Osteoblast (primary cell): ENCODE data around the gene FAM219A. TPM values are rescaled to one million over a fixed set of nuclear protein-coding genes. Genes with fewer than 3 reads are reported as not detected.

ENCODE experiments used
- DNase-seq: peaks from one replicate; pipeline ENCODE4 v3.0.0; 2011; ENCODE audit warnings: low spot score, mixed read lengths; ENCODE audit not compliant: insufficient read length; ENCODE audit errors: missing footprints
- H2AFZ ChIP-seq: 2 replicates; pipeline ENCODE4 v1.6.0; 2011; ENCODE audit warnings: mild to moderate bottlenecking, low read length
- H3K27ac ChIP-seq: 2 replicates; pipeline ENCODE4 v1.5.1; 2011; ENCODE audit warnings: mild to moderate bottlenecking, low read depth, low read length, moderate library complexity
- H3K27me3 ChIP-seq: 2 replicates; pipeline ENCODE4 v1.6.0; 2012; ENCODE audit warnings: mild to moderate bottlenecking, control low read depth, inconsistent platforms, low read length, moderate library complexity; ENCODE audit not compliant: insufficient read depth
- H3K36me3 ChIP-seq: 2 replicates; pipeline ENCODE4 v1.5.1; 2011; ENCODE audit warnings: mild to moderate bottlenecking, low read length, control low read depth, moderate library complexity; ENCODE audit not compliant: insufficient read depth
- H3K4me1 ChIP-seq: 2 replicates; pipeline ENCODE4 v1.5.1; 2011; ENCODE audit warnings: mild to moderate bottlenecking, low read length, control low read depth, moderate library complexity; ENCODE audit not compliant: insufficient read depth
- H3K4me2 ChIP-seq: 2 replicates; pipeline ENCODE4 v1.6.0; 2011; ENCODE audit warnings: mild to moderate bottlenecking, low read length; ENCODE audit not compliant: insufficient read depth
- H3K4me3 ChIP-seq: fragments of 200-600 bp; sonication (generic); 3 replicates; pipeline ENCODE4 v1.5.1; 2012; ENCODE audit warnings: mild to moderate bottlenecking, low read length, inconsistent platforms; ENCODE audit not compliant: insufficient read depth
- H3K79me2 ChIP-seq: 2 replicates; pipeline ENCODE4 v1.6.0; 2012; ENCODE audit warnings: mild to moderate bottlenecking, low read length, control low read depth, inconsistent platforms; ENCODE audit not compliant: insufficient read depth
- H3K9me3 ChIP-seq: 2 replicates; pipeline ENCODE4 v1.5.1; 2011; ENCODE audit warnings: low read depth, low read length, control low read depth
- H4K20me1 ChIP-seq: 2 replicates; pipeline ENCODE4 v1.6.0; 2012; ENCODE audit warnings: mild to moderate bottlenecking, low read length, control low read depth; ENCODE audit not compliant: insufficient read depth
- total RNA-seq: library from RNA; depleted of rRNA; stranded (reverse); fragments of >200 nt; gene quantifications from 2 replicates; pipeline ENCODE4 v1.2.3, GENCODE V29; 2012
- TF ChIP-seq, protein P1 (sequence below): IDR thresholded peaks from 2 replicates; pipeline ENCODE4 v1.5.1; 2011; ENCODE audit warnings: mild to moderate bottlenecking, low read depth, low read length, moderate library complexity; ENCODE audit errors: extremely low read depth

The FAM219A gene
- total RNA-seq, 1 donor, result 9.4 TPM

DNA sequence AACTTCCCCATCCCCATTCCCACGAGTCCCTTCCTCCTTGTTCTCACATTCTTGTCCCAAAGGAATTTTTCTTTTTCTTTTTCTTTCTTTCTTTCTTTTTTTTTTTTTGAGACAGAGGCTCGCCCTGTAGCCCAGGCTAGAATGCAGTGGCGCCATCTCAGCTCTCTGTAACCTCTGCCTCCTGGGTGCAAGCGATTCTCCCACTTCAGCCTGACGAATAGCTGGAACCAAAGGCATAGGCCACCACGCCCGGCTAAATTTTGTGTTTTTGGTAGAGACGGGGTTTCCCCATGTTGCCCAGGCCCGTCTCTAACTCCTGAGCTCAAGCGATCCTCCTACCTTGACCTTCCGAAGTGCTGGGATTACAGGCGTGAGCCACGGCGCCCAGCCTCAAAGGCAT, 986 bp upstream of the FAM219A start:
- TF ChIP-seq, protein P1, sequence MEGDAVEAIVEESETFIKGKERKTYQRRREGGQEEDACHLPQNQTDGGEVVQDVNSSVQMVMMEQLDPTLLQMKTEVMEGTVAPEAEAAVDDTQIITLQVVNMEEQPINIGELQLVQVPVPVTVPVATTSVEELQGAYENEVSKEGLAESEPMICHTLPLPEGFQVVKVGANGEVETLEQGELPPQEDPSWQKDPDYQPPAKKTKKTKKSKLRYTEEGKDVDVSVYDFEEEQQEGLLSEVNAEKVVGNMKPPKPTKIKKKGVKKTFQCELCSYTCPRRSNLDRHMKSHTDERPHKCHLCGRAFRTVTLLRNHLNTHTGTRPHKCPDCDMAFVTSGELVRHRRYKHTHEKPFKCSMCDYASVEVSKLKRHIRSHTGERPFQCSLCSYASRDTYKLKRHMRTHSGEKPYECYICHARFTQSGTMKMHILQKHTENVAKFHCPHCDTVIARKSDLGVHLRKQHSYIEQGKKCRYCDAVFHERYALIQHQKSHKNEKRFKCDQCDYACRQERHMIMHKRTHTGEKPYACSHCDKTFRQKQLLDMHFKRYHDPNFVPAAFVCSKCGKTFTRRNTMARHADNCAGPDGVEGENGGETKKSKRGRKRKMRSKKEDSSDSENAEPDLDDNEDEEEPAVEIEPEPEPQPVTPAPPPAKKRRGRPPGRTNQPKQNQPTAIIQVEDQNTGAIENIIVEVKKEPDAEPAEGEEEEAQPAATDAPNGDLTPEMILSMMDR, result no peak
- Histone ChIP-seq H2AFZ (no peak overlapping the region), H3K9me3 (no peaks in the 10 kb centered on the region), H3K4me2 (no peak overlapping the region), H4K20me1 (peaks cover 19% of the 10 kb centered on the region), H3K4me3 (no peak overlapping the region), H3K36me3 (no peaks in the 10 kb centered on the region), H3K79me2 (peaks cover 31% of the 10 kb centered on the region), H3K4me1 (peaks cover 34% of the 10 kb centered on the region), H3K27me3 (peaks cover 20% of the 10 kb centered on the region), H3K27ac (no peak overlapping the region)
- DNase-seq, result no peak

DNA sequence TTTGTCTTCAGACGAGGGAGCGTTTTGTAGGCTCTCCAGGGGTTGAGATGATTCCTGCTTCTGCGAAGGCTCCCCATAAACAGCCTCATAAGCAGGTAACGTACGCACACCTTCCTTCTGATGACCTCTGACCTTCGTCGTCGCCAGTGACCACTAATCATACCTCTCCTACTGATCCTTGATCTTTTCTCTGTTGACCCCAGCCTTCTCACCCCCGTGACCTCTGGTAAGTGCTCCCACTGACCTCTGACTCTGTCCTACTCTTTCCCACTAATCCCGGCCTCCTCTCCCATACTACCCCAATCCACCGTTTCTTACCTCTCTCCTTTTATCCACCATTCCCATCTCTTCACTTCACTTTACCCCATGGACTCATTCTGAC, 580 bp upstream of the FAM219A start:
- H2AFZ ChIP-seq, result peak overlapping the region; percentile 98
- TF ChIP-seq, protein P1, result no peak
- H3K4me3 ChIP-seq, result peak overlapping the region; percentile 71
- peaks cover 33% of the 10 kb centered on the region for H3K4me1 ChIP-seq
- H3K27me3 ChIP-seq, result peaks cover 20% of the 10 kb centered on the region
- no peaks in the 10 kb centered on the region for H3K9me3 ChIP-seq
- H3K36me3 ChIP-seq, result no peaks in the 10 kb centered on the region
- H4K20me1 ChIP-seq, result peaks cover 22% of the 10 kb centered on the region
- peaks cover 33% of the 10 kb centered on the region for H3K79me2 ChIP-seq
- peak overlapping the region; percentile 95 for H3K4me2 ChIP-seq
- no peak for DNase-seq
- H3K27ac ChIP-seq, result no peak overlapping the region

DNA sequence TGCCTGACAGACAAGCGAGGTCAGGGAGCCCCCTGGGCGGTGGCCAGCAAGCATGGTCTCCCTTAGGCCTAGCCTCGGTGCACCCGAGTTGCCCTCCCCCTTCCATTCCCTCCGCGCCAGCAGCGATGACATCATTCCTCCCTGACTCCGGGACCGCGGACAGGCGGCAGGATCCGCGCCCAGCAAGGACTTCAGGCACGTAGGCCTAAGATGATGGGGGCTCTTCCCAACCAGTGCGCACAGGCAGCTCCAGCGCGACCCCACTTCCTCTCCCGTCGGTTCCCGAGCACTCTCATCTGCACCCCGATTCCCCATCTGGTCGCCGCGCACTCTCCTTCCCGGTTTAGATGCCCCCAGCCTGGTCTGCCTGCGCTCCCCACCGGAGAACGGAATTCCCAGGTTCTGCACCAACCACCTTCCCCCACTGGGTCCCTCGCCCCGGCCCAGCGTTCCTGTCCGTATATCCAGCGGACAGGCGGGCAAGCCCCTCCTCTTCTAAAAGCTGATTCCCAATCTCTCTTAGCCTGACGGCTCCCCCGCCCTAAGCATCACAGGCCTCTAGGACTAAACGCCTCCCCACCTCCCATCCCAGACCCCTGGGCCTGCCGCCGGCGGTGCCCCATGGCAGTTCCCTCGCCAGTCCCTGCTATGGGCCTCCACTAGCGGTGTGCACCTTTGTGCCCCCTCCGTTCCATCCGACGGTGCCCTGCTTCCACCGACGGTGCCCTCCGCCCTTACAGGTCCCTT, 931 bp downstream of the FAM219A start:
- Histone ChIP-seq H3K36me3 (no peaks in the 10 kb centered on the region), H2AFZ (peak overlapping the region; percentile 90), H3K4me1 (peaks cover 21% of the 10 kb centered on the region), H3K27ac (peak overlapping the region; percentile 79), H4K20me1 (peaks cover 37% of the 10 kb centered on the region), H3K9me3 (no peaks in the 10 kb centered on the region), H3K27me3 (peaks cover 20% of the 10 kb centered on the region), H3K79me2 (peaks cover 49% of the 10 kb centered on the region), H3K4me3 (peak overlapping the region; percentile 92), H3K4me2 (peak overlapping the region; percentile 92)
- DNase-seq, result peak; percentile 97
- TF ChIP-seq, protein P1, result no peak

DNA sequence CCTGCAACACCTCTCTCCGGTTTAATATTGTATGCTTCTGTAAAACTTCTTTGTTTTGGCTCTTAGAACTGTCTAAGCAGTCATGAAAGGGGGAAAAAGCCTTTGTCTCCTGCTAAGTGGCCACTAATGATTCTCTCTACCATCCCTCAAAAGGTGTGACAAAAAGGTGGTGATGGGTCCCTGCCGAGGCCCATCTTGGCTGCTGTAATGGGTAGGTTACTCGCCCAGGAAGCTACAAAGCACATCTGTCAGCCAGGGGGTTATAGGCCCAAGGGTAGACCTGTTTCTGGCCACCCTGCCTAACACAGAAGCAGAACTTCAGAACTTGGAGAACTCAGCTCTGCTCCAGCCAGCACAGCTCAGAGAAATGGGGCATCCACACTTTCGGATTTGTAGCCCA, 1.6 kb downstream of the FAM219A start:
- peaks cover 44% of the 10 kb centered on the region for H4K20me1 ChIP-seq
- peaks cover 55% of the 10 kb centered on the region for H3K79me2 ChIP-seq
- H3K4me3 ChIP-seq, result peak overlapping the region; percentile 92
- H3K27ac ChIP-seq, result peak overlapping the region; percentile 79
- peak overlapping the region; percentile 92 for H3K4me2 ChIP-seq
- TF ChIP-seq, protein P1, result no peak
- no peak for DNase-seq
- H2AFZ ChIP-seq, result peak overlapping the region; percentile 90
- no peaks in the 10 kb centered on the region for H3K36me3 ChIP-seq
- H3K27me3 ChIP-seq, result peaks cover 18% of the 10 kb centered on the region
- peaks cover 24% of the 10 kb centered on the region for H3K4me1 ChIP-seq
- H3K9me3 ChIP-seq, result no peaks in the 10 kb centered on the region
